ENCODE measurements around the gene PGF.
A peak's percentile ranks its signal among the peaks of the same experiment; 100 is the strongest.

Gene PGF

GRCh38 chr14:74955229-74956026, at the start of gene PGF:
TSS of gene PGF (minus strand) at chr14:74955597. CDS start at chr14:74955242, 355 bp downstream.
- POLR2A ChIA-PET: interaction anchor here (0.6 to 1.8 kb wide), 15 partner anchors 8 to 116 kb away, joined by 3 to 9 read pairs (median 4); partner anchors contain the start of genes ACYP1, EIF2B2 and RPS6KL1
- CTCF ChIA-PET: interaction anchor here (0.8 to 1.1 kb wide), 2 partner anchors 10 to 94 kb away, joined by 3 to 10 read pairs; no protein-coding TSS in a partner anchor
- peak; percentile 77 for DNase-seq (ENCODE audit: extremely low spot score)
- TF ChIP-seq, protein P1, sequence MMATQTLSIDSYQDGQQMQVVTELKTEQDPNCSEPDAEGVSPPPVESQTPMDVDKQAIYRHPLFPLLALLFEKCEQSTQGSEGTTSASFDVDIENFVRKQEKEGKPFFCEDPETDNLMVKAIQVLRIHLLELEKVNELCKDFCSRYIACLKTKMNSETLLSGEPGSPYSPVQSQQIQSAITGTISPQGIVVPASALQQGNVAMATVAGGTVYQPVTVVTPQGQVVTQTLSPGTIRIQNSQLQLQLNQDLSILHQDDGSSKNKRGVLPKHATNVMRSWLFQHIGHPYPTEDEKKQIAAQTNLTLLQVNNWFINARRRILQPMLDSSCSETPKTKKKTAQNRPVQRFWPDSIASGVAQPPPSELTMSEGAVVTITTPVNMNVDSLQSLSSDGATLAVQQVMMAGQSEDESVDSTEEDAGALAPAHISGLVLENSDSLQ (IDR thresholded peaks at IDR 0.05): no peak
- TF ChIP-seq FOXK2 (IDR thresholded peaks at IDR 0.05) (no peak), NFRKB (IDR thresholded peaks at IDR 0.05) (no peak), ARNT (IDR thresholded peaks at IDR 0.05) (no peak), SUZ12 (IDR thresholded peaks at IDR 0.05) (no peak), HDGF (IDR thresholded peaks at IDR 0.05; ENCODE audit: borderline replicate concordance) (no peak), SP1 (IDR thresholded peaks at IDR 0.05) (no peak), FOXA1 (IDR thresholded peaks at IDR 0.05) (no peak), FOXM1 (IDR thresholded peaks at IDR 0.05; ENCODE audit: borderline replicate concordance) (no peak), LEF1 (IDR thresholded peaks at IDR 0.05; ENCODE audit: borderline replicate concordance) (no peak), ELF4 (IDR thresholded peaks at IDR 0.05) (no peak), ZNF384 (IDR thresholded peaks at IDR 0.05) (no peak), L3MBTL2 (conservative IDR thresholded peaks at IDR 0.05) (no peak), CTBP1 (IDR thresholded peaks at IDR 0.05; ENCODE audit: borderline replicate concordance) (no peak), BHLHE40 (IDR thresholded peaks at IDR 0.05; ENCODE audit: borderline replicate concordance) (no peak), TARDBP (IDR thresholded peaks at IDR 0.05) (no peak)

- CTCF ChIA-PET: interaction anchor here (1.0 kb wide), 1 partner anchor 58 kb away, joined by 5 read pairs; no protein-coding TSS in a partner anchor
- POLR2A ChIA-PET: interaction anchor here (0.8 to 2.0 kb wide), 11 partner anchors 10 to 66 kb away, joined by 3 to 11 read pairs (median 4); partner anchors contain the start of genes ACYP1, PGF and ZC2HC1C
- DNase-seq (ENCODE audit: extremely low spot score): no peak
- TF ChIP-seq L3MBTL2 (conservative IDR thresholded peaks at IDR 0.05) (no peak), NFRKB (IDR thresholded peaks at IDR 0.05) (no peak), HDGF (IDR thresholded peaks at IDR 0.05; ENCODE audit: borderline replicate concordance) (no peak), ARNT (IDR thresholded peaks at IDR 0.05) (no peak), FOXM1 (IDR thresholded peaks at IDR 0.05; ENCODE audit: borderline replicate concordance) (no peak), SUZ12 (IDR thresholded peaks at IDR 0.05) (no peak), FOXA1 (IDR thresholded peaks at IDR 0.05) (no peak), SP1 (IDR thresholded peaks at IDR 0.05) (no peak), BHLHE40 (IDR thresholded peaks at IDR 0.05; ENCODE audit: borderline replicate concordance) (no peak), CTBP1 (IDR thresholded peaks at IDR 0.05; ENCODE audit: borderline replicate concordance) (no peak), TARDBP (IDR thresholded peaks at IDR 0.05) (no peak), ELF4 (IDR thresholded peaks at IDR 0.05) (no peak), FOXK2 (IDR thresholded peaks at IDR 0.05) (no peak), ZNF384 (IDR thresholded peaks at IDR 0.05) (no peak), LEF1 (IDR thresholded peaks at IDR 0.05; ENCODE audit: borderline replicate concordance) (no peak)
- TF ChIP-seq, protein P1 (IDR thresholded peaks at IDR 0.05): no peak
These were observed 48.0 kb upstream of the PGF start for GRCh38 chr14:75003250-75004027.

GRCh38 chr14:75002392-75003249, 47.2 kb upstream of the PGF start, which contains the start of gene EIF2B2:
TSS of gene EIF2B2 (plus strand) at chr14:75002921. CDS start at chr14:75002991, 70 bp downstream.
- peak; percentile 97 for DNase-seq (ENCODE audit: extremely low spot score)
- TF ChIP-seq, protein P1 (IDR thresholded peaks at IDR 0.05): peak; percentile 97
- TF ChIP-seq NFRKB (IDR thresholded peaks at IDR 0.05): no peak
- TF ChIP-seq L3MBTL2 (conservative IDR thresholded peaks at IDR 0.05): peak; percentile 51
- TF ChIP-seq FOXM1 (IDR thresholded peaks at IDR 0.05; ENCODE audit: borderline replicate concordance): no peak
- TF ChIP-seq FOXA1 (IDR thresholded peaks at IDR 0.05): no peak
- no peak for TF ChIP-seq BHLHE40 (IDR thresholded peaks at IDR 0.05; ENCODE audit: borderline replicate concordance)
- TF ChIP-seq TARDBP (IDR thresholded peaks at IDR 0.05): no peak
- TF ChIP-seq LEF1 (IDR thresholded peaks at IDR 0.05; ENCODE audit: borderline replicate concordance): no peak
- no peak for TF ChIP-seq FOXK2 (IDR thresholded peaks at IDR 0.05)
- TF ChIP-seq ELF4 (IDR thresholded peaks at IDR 0.05): peak; percentile 49; the same call in 1 of the 2 replicates
- no peak for TF ChIP-seq ZNF384 (IDR thresholded peaks at IDR 0.05)
- ChIA-PET POLR2A (interaction anchor here (0.6 to 2.0 kb wide), 11 partner anchors 10 to 236 kb away, joined by 3 to 11 read pairs (median 3); partner anchors contain the start of genes ACYP1, PGF and ZC2HC1C), CTCF (interaction anchor here (0.6 to 1.3 kb wide), 4 partner anchors 22 to 58 kb away, joined by 3 to 5 read pairs (median 4); no protein-coding TSS in a partner anchor)

GRCh38 chr14:75001899-75002298, 46.5 kb upstream of the PGF start:
- ChIA-PET POLR2A (interaction anchor here (0.9 to 2.0 kb wide), 4 partner anchors 19 to 82 kb away, joined by 3 to 11 read pairs (median 6); no protein-coding TSS in a partner anchor), CTCF (interaction anchor here (0.6 to 1.3 kb wide), 3 partner anchors 22 to 57 kb away, joined by 3 to 4 read pairs (median 3); no protein-coding TSS in a partner anchor)
- no peak for DNase-seq (ENCODE audit: extremely low spot score)
- no peak for TF ChIP-seq BHLHE40 (IDR thresholded peaks at IDR 0.05; ENCODE audit: borderline replicate concordance)
- TF ChIP-seq, protein P1 (IDR thresholded peaks at IDR 0.05): no peak
- no peak for TF ChIP-seq L3MBTL2 (conservative IDR thresholded peaks at IDR 0.05)
- TF ChIP-seq ELF4 (IDR thresholded peaks at IDR 0.05): no peak
- no peak for TF ChIP-seq HDGF (IDR thresholded peaks at IDR 0.05; ENCODE audit: borderline replicate concordance)
- TF ChIP-seq CTBP1 (IDR thresholded peaks at IDR 0.05; ENCODE audit: borderline replicate concordance): no peak
- TF ChIP-seq FOXK2 (IDR thresholded peaks at IDR 0.05): no peak
- no peak for TF ChIP-seq SUZ12 (IDR thresholded peaks at IDR 0.05)
- TF ChIP-seq TARDBP (IDR thresholded peaks at IDR 0.05): no peak
- no peak for TF ChIP-seq FOXA1 (IDR thresholded peaks at IDR 0.05)
- TF ChIP-seq FOXM1 (IDR thresholded peaks at IDR 0.05; ENCODE audit: borderline replicate concordance): no peak
- no peak for TF ChIP-seq ZNF384 (IDR thresholded peaks at IDR 0.05)
- TF ChIP-seq SP1 (IDR thresholded peaks at IDR 0.05): no peak
- TF ChIP-seq LEF1 (IDR thresholded peaks at IDR 0.05; ENCODE audit: borderline replicate concordance): no peak
- no peak for TF ChIP-seq NFRKB (IDR thresholded peaks at IDR 0.05)
- no peak for TF ChIP-seq ARNT (IDR thresholded peaks at IDR 0.05)
